NB4 (cell line): Measurements from ENCODE around the gene OBP2A.

Experiments
- DNase-seq: peaks from one replicate; pipeline ENCODE4 v3.0.0; 2010; ENCODE audit warnings: low read depth
- H3K4me3 ChIP-seq: one replicate; pipeline ENCODE4 v1.5.1; 2011; ENCODE audit warnings: mild to moderate bottlenecking, low read depth, low read length, moderate library complexity
- MYC ChIP-seq: IDR thresholded peaks from 2 replicates; pipeline ENCODE4 v1.6.1; 2011; ENCODE audit warnings: low read depth, low read length
- POLR2A ChIP-seq: IDR thresholded peaks from 2 replicates; pipeline ENCODE4 v1.6.1; 2011; ENCODE audit warnings: mild to moderate bottlenecking; ENCODE audit not compliant: insufficient read length; ENCODE audit errors: extremely low read depth
- TF ChIP-seq, protein P1 (sequence below): IDR thresholded peaks from 2 replicates; pipeline ENCODE4 v1.6.1; 2011; ENCODE audit warnings: low read depth, low read length
- TF ChIP-seq, protein P2 (sequence below): IDR thresholded peaks from one replicate; pipeline ENCODE4 v1.5.1; 2012; ENCODE audit warnings: low read depth, low read length

OBP2A gene

DNA sequence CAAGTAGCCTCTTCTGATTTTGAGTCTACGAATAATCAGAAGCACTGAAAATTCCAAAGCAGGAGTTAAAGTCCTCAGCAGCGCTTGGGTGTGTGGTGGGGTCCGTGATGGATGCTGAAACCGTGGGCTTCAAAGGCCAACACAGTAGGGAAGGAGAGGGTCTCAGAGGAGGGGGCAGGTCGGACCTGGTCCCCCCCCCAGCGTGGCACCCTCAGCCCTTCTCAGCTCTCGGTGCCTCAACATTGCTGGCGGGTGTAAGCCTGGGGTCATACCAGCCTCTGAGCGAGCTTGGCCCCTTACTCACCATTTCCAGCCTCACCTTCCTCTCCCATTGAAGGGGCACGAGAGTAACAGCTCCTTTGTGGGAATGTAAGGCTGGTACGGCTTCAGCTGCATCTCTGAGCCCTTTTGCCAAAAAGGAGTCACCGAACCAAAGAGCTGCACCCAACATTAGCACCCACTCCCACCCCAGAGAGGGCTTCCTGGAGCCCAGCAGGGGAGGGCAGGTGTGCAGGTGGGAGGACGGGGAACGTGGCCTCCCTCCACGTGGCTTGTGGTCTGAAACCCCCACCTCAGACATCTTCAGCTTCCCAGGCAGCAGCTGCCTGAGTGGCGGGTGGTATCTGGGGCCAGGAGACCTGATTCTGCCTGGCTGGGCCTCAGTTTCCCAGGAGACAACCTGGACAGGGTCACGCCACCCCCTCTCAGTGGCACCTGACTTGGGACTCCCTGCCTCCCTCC is 31.4 kb upstream of the OBP2A start:
- DNase-seq = no peak
- no peak overlapping the region for H3K4me3 ChIP-seq
- TF ChIP-seq, protein P1, sequence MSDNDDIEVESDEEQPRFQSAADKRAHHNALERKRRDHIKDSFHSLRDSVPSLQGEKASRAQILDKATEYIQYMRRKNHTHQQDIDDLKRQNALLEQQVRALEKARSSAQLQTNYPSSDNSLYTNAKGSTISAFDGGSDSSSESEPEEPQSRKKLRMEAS = no peak
- TF ChIP-seq, protein P2, sequence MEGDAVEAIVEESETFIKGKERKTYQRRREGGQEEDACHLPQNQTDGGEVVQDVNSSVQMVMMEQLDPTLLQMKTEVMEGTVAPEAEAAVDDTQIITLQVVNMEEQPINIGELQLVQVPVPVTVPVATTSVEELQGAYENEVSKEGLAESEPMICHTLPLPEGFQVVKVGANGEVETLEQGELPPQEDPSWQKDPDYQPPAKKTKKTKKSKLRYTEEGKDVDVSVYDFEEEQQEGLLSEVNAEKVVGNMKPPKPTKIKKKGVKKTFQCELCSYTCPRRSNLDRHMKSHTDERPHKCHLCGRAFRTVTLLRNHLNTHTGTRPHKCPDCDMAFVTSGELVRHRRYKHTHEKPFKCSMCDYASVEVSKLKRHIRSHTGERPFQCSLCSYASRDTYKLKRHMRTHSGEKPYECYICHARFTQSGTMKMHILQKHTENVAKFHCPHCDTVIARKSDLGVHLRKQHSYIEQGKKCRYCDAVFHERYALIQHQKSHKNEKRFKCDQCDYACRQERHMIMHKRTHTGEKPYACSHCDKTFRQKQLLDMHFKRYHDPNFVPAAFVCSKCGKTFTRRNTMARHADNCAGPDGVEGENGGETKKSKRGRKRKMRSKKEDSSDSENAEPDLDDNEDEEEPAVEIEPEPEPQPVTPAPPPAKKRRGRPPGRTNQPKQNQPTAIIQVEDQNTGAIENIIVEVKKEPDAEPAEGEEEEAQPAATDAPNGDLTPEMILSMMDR = no peak
- TF ChIP-seq MYC = no peak
- TF ChIP-seq POLR2A = no peak

DNA sequence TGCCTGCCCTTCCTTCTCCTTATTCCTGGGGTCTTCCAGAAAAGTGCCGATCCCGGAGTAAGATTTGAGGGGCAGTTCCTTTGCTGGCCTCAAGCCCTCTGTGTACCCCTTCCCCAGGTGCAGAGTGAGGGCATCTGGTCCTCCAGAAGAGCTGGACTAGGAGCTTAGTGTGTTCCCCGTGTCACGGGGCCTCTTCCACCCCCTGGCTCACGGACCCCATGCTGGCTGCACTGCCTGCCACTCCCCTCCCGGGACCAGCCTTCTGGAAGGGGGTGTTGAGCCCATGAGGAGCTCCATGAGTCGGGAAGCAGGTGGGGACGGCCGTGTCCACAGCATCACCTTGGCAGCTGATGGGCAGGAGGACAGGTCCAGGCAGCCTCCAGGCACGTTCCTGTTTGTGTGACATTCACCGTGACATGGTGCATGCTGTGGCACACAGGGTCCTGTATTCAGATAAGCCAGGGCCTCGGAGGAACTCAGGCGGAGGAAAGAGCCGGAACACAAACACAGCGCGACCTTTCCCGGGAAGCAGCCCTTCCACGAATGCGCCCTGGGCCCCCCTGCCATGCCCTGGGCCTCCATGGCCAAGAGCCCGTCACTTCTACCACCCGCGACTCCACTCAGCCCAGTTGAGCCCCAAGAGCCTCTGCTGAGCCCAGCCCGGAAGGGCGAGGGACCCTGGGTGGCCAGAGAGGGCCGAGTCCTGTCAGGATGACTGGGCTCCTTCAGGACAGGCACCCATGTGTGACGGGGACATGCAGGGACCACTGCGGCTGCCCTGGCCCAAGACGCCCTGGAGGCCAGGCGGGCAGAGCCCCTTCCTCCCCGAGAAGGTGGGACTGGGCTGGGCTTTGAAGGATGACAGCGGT is 30.6 kb upstream of the OBP2A start:
- no peak overlapping the region for H3K4me3 ChIP-seq
- no peak for DNase-seq
- TF ChIP-seq, protein P2 = no peak
- TF ChIP-seq POLR2A (no peak), MYC (no peak)
- TF ChIP-seq, protein P1 = no peak

DNA sequence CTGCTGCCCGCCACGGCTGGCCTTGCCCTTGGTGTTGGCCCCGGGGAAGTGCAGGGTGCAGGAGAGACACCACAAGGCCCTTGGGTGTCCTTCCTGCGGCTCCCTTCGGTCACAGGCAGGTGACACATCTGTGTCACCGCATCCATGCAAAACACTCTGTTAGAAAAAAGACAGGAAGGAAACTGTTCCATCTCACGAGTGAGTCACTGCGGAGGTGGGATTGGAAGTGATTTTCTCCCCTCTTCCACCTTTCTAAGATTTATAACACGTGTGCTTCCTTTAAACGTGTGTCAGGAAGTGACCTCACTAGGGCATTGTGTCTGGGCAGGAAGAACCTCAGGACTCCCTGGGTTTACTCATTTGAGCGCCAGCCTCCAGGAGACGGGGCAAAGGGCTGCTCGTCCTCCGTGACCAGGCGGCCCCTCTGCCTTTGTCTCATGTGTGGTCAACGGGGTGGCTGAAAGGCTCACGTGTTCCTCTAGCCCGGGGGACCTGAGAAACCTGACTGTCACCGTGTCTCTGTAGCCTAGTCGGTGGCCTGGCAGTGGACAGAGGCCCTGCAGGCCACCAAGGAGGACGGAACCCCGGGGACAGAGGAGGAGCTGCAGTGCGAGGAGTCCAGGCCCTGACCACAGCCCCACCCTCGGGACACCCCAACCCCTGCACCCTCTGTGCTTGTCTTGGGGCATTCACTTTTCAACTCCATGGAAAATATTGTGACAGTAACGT is 29.6 kb upstream of the OBP2A start:
- DNase-seq = no peak
- no peak overlapping the region for H3K4me3 ChIP-seq
- TF ChIP-seq POLR2A (no peak), MYC (no peak)
- TF ChIP-seq, protein P2 = no peak
- TF ChIP-seq, protein P1 = no peak

DNA sequence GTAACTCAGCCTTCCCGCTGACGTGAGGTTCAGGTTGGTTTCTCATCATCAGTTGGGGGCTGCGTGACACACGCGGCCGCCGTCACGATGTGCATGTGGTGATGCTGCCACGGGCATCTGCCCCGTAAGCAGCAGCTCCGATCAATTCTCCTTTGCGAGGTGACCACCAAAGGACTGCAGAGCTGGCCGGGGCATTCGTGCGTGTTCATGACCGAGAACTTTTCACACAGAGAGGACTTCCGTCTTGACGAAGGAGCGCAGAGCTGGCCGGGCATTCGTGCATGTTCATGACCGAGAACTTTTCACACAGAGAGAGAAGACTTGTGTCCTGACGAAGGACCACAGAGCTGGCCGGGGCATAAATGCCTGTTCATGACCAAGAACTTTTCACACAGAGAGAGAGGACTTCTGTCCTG is 28.5 kb upstream of the OBP2A start:
- TF ChIP-seq, protein P2 = no peak
- TF ChIP-seq MYC = no peak
- TF ChIP-seq, protein P1 = no peak
- no peak for TF ChIP-seq POLR2A
- no peak for DNase-seq

DNA sequence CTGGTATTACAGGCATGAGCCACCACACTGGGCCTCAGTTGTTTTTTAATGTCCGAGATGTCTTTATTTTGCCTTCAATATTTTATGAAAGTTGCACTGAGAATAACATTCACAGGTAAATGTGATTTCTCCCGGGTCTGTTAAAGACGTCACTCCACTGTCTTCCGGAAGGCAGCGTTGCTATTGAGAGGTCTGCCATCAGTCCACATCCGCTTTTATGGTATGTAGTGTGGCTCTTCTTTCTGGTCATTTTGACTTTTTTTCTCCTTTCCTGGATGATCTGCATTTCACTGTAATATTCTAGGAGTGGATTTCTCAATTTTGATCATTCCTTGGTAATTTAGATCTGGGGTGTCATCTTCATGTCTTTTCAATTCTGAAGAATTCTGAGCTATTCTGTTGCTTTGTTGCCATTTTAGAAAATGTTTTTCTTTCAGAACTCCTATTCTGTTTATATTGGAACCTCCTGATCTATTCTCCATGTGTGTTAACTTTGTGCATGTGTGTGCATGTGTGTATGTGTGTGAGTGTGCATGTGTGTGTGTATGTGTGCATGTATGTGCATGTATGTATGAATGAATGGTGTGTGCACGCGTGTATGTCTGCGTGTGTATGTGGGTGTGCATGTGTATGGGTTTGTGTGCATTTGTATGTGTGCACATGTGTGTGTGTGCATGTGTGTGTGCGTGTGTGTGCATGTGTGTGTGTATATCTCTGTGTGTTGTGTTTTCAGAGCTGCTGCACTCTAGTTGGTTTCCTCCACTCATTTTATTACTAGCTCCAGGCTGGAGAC is 26.6 kb upstream of the OBP2A start:
- TF ChIP-seq, protein P1 = no peak
- no peak for TF ChIP-seq MYC
- TF ChIP-seq, protein P2 = no peak
- no peak for TF ChIP-seq POLR2A
- H3K4me3 ChIP-seq = no peak overlapping the region
- DNase-seq = no peak

More for the DNA sequence above, 28.5 kb upstream of the OBP2A start:
- H3K4me3 ChIP-seq = no peak overlapping the region
